Stimulated activated CD8-positive, alpha-beta memory T cell treated with anti-CD3 and anti-CD28 coated beads, Interleukin-12 subunit alpha, Interleukin-12 subunit beta, amount 100 ng/mL, for 24 hours (primary cell): Measurements from ENCODE around the gene USP50.
"Not testable (repeated sequence)": the region's sequence is repeated elsewhere in the genome, so short reads cannot be mapped to it uniquely, and the experiment has no call there.

ENCODE experiments used
- DNase-seq: peaks from one replicate; pipeline ENCODE4 v3.0.0-alpha.2; 2020; ENCODE audit errors: extremely low read depth

The USP50 gene

DNA sequence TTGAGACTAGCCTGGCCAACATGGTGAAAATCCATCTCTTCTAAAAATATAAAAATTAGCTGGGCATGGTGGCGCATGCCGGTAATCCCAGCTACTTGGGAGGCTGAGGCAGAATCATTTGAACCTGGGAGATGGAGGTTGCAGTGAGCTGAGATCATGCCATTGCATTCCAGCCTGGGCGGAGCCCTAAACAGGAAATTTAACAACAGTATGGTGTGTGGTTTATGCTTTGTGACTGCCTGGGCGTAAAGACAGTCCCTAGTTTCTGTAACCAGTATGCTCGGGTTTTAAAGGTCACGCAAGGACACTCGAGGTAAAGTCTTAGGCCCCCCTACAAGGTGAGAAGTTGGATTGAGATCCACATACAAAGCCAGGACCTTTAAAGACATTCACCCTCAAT lies 43.3 kb downstream of the USP50 start:
- no peak for DNase-seq

GRCh38 chr15:50501815-50502214 lies 44.7 kb downstream of the USP50 start:
- no peak for DNase-seq

- DNase-seq = no peak
These were observed 46.1 kb downstream of the USP50 start for GRCh38 chr15:50500352-50500751.

DNA sequence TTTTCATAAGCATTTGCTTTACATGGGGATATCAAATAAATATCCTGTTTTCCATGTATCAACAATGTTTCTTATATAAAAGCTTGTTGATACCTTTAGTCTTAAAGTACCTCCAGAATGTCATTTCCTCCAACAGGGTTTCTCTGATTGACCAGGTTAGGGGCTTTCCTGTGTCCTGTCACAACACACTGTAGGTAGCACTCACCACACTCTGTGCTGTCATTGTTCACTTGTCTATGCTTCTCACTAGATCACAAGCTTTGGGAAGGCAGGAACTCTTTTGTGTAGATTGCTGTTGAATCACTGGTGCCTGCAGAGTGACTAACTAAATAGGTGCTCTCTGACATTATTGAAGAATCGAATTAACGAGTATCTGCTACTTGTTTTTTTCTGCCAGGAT lies 49.8 kb downstream of the USP50 start:
- DNase-seq = no peak

GRCh38 chr15:50494547-50494946 lies 51.9 kb downstream of the USP50 start:
- not testable (repeated sequence) for DNase-seq

- DNase-seq = no peak
These were observed 52.8 kb downstream of the USP50 start for GRCh38 chr15:50493625-50494024.

GRCh38 chr15:50487287-50487686 lies 59.2 kb downstream of the USP50 start:
- no peak for DNase-seq

DNA sequence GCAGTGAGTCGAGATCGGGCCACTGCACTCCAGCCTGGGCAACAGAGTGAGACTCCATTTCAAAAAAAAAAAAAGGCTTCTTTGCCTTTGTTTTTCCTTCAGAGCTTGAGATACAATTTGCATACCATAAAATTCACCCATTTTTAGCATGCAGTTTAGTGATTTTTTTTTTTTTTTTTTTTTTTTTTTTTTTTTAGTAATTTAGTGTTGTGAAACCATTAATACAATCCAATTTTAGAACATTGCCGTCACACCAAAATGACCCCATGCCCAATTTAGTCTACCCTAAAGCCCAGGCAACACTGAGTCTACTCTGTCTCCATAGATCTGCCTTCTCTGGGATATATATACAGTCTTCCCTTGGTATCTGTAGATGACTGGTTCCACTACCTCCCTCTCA lies 61.1 kb downstream of the USP50 start:
- no peak for DNase-seq

- no peak for DNase-seq
These were observed 61.7 kb downstream of the USP50 start for GRCh38 chr15:50484781-50485180.

- DNase-seq = no peak
These were observed 70.3 kb downstream of the USP50 start for GRCh38 chr15:50476143-50476542.

GRCh38 chr15:50471072-50471471 lies 75.4 kb downstream of the USP50 start:
- DNase-seq = no peak

DNA sequence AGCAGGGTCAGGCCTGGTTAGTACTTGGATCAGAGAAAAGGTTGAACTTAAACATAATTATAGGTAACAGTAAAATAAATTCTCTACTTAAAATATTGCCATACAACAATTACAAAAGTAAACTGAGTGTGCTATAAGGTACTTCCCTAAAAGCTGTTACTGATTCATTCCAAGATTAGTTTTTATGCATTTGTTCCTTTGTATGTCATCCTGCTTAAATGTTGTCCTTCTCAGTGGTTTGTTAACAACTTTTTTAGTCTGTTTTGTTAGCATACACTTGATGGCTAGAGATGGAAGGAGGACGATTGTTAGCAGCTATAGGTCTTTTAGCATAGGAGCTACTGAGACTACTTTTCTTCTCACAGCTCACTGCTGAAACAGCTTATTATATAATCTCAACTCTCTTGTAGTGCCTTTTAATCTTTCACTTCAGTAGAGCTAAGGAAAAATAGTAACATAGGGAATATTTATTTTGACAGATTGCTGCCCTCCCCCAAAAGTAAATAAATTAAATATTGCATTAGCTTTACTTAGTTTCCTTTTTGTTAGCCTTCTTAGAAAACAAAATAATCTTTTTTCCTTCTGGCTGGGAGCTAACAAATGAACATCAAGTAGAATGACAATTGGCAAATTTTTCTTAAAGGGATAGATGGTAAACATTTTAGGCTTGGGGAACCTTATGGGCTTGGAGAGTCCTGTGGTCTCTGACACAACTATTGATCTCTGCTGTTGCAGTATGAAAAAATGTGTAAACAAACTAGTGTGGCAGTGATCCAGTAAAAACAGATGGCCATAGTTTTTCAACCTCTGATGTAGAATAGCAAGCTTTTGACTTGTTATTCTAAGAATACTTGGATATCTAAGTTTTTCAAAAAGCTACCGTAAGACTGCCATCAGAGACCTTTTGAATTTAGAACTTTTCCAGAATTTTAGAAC lies 82.8 kb downstream of the USP50 start:
- no peak for DNase-seq

- DNase-seq = no peak
These were observed 87.9 kb downstream of the USP50 start for GRCh38 chr15:50458348-50459112.

DNA sequence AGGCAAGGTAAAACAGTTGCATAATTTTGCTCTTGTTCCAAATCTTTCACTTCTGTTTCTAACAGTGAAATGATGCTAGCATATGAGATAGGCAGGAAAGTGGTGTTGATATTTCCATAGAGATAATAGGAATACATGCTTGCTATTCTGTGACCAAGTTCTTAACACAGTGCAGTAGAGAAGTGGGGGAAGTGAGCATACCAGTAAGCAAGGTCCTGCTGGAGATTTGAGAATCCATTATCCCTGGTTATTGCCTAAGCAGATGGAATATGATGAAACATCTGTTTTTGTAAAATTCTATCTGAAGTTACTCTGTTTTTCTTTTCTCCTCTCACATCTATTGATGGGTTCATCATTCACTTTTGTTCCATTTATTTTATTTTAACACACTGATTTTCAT lies 93.5 kb downstream of the USP50 start:
- DNase-seq = no peak
